GM18858 (cell line): ENCODE measurements around the gene UNCX.
"Not testable (repeated sequence)": the region's sequence is repeated elsewhere in the genome, so short reads cannot be mapped to it uniquely, and the experiment has no call there.

Source experiments
- ATAC-seq: cut with Tn5 transposase; IDR thresholded peaks from one replicate; pipeline ENCODE4 v1.9.1; 2021; ENCODE audit not compliant: unreplicated experiment

UNCX gene

GRCh38 chr7:1255080-1255816, 22.6 kb downstream of the UNCX start:
- no peak for ATAC-seq

- no peak for ATAC-seq
These were observed 23.2 kb downstream of the UNCX start for GRCh38 chr7:1255817-1256340.

GRCh38 chr7:1256621-1257020, 23.9 kb downstream of the UNCX start:
- ATAC-seq = no peak

GRCh38 chr7:1257221-1257620, 24.5 kb downstream of the UNCX start:
- no peak for ATAC-seq

GRCh38 chr7:1257863-1258262, 25.2 kb downstream of the UNCX start:
- no peak for ATAC-seq

- no peak for ATAC-seq
These were observed 27.1 kb downstream of the UNCX start for GRCh38 chr7:1259621-1260243.

- no peak for ATAC-seq
These were observed 27.6 kb downstream of the UNCX start for GRCh38 chr7:1260244-1260635.

GRCh38 chr7:1261036-1261435, 28.4 kb downstream of the UNCX start:
- not testable (repeated sequence) for ATAC-seq

GRCh38 chr7:1262441-1262840, 29.8 kb downstream of the UNCX start:
- ATAC-seq = no peak

- no peak for ATAC-seq
These were observed 30.8 kb downstream of the UNCX start for GRCh38 chr7:1263391-1263951.

GRCh38 chr7:1264345-1265280, 31.9 kb downstream of the UNCX start:
- no peak for ATAC-seq

GRCh38 chr7:1267016-1267900, 34.6 kb downstream of the UNCX start:
- ATAC-seq = no peak

GRCh38 chr7:1268076-1268815, 35.6 kb downstream of the UNCX start:
- no peak for ATAC-seq

GRCh38 chr7:1268866-1269265, 36.2 kb downstream of the UNCX start:
- ATAC-seq = no peak

GRCh38 chr7:1269336-1269890, 36.7 kb downstream of the UNCX start:
- ATAC-seq = no peak

- ATAC-seq = no peak
These were observed 37.5 kb downstream of the UNCX start for GRCh38 chr7:1270181-1270580.

- ATAC-seq = no peak
These were observed 38.4 kb downstream of the UNCX start for GRCh38 chr7:1271046-1271445.

- no peak for ATAC-seq
These were observed 39.0 kb downstream of the UNCX start for GRCh38 chr7:1271656-1272055.

- not testable (repeated sequence) for ATAC-seq
These were observed 39.5 kb downstream of the UNCX start for GRCh38 chr7:1272136-1272535.
